Measurements from ENCODE around the gene ASB9. TPM values are rescaled to one million over a fixed set of nuclear protein-coding genes. Genes with fewer than 3 reads are reported as not detected.
"Not testable (repeated sequence)": the region's sequence is repeated elsewhere in the genome, so short reads cannot be mapped to it uniquely, and the experiment has no call there.

ASB9 gene
- total RNA-seq, 1 donor from 2014 or later: not detected

- H3K27me3 ChIP-seq (ENCODE audit: control insufficient read depth, insufficient read depth, low read length): no peaks in the 10 kb centered on the region
- no peak overlapping the region for H3K4me3 ChIP-seq (ENCODE audit: low read depth, low read length)
- DNase-seq (ENCODE audit: low read depth) (peak; percentile 39), FAIRE-seq (no peak)
- H3K36me3 ChIP-seq (ENCODE audit: control insufficient read depth, insufficient read depth, low read length): no peaks in the 10 kb centered on the region
- no peak for TF ChIP-seq CTCF (IDR thresholded peaks at IDR 0.05; ENCODE audit: insufficient read depth, low read length, severe bottlenecking)
Measured at GRCh38 chrX:15293451-15293850, 23.6 kb upstream of the ASB9 start.

- Histone ChIP-seq H3K27me3 (ENCODE audit: control insufficient read depth, insufficient read depth, low read length) (no peaks in the 10 kb centered on the region), H3K36me3 (ENCODE audit: control insufficient read depth, insufficient read depth, low read length) (no peaks in the 10 kb centered on the region), H3K4me3 (ENCODE audit: low read depth, low read length) (no peak overlapping the region)
- no peak for TF ChIP-seq CTCF (IDR thresholded peaks at IDR 0.05; ENCODE audit: insufficient read depth, low read length, severe bottlenecking)
- DNase-seq (ENCODE audit: low read depth): peak; percentile 8
- no peak for FAIRE-seq
Measured at GRCh38 chrX:15292861-15293260, 23.0 kb upstream of the ASB9 start.

GRCh38 chrX:15277604-15278003 is 7.7 kb upstream of the ASB9 start:
- H3K27me3 ChIP-seq (ENCODE audit: control insufficient read depth, insufficient read depth, low read length): no peaks in the 10 kb centered on the region
- H3K36me3 ChIP-seq (ENCODE audit: control insufficient read depth, insufficient read depth, low read length): no peaks in the 10 kb centered on the region
- H3K4me3 ChIP-seq (ENCODE audit: low read depth, low read length): no peak overlapping the region
- DNase-seq (ENCODE audit: low read depth): no peak
- no peak for TF ChIP-seq CTCF (IDR thresholded peaks at IDR 0.05; ENCODE audit: insufficient read depth, low read length, severe bottlenecking)
- no peak for FAIRE-seq

GRCh38 chrX:15274946-15275345 is 5.1 kb upstream of the ASB9 start:
- Histone ChIP-seq H3K4me3 (ENCODE audit: low read depth, low read length) (no peak overlapping the region), H3K36me3 (ENCODE audit: control insufficient read depth, insufficient read depth, low read length) (no peaks in the 10 kb centered on the region), H3K27me3 (ENCODE audit: control insufficient read depth, insufficient read depth, low read length) (no peaks in the 10 kb centered on the region)
- FAIRE-seq: no peak
- no peak for TF ChIP-seq CTCF (IDR thresholded peaks at IDR 0.05; ENCODE audit: insufficient read depth, low read length, severe bottlenecking)
- no peak for DNase-seq (ENCODE audit: low read depth)

GRCh38 chrX:15273275-15273674 is 3.4 kb upstream of the ASB9 start:
- H3K36me3 ChIP-seq (ENCODE audit: control insufficient read depth, insufficient read depth, low read length); H3K4me3 ChIP-seq (ENCODE audit: low read depth, low read length); FAIRE-seq; H3K27me3 ChIP-seq (ENCODE audit: control insufficient read depth, insufficient read depth, low read length); DNase-seq (ENCODE audit: low read depth): not testable (repeated sequence)

- no peak for FAIRE-seq
- Histone ChIP-seq H3K36me3 (ENCODE audit: control insufficient read depth, insufficient read depth, low read length) (no peaks in the 10 kb centered on the region), H3K4me3 (ENCODE audit: low read depth, low read length) (no peak overlapping the region), H3K27me3 (ENCODE audit: control insufficient read depth, insufficient read depth, low read length) (no peaks in the 10 kb centered on the region)
- no peak for DNase-seq (ENCODE audit: low read depth)
- no peak for TF ChIP-seq CTCF (IDR thresholded peaks at IDR 0.05; ENCODE audit: insufficient read depth, low read length, severe bottlenecking)
Measured at GRCh38 chrX:15271757-15272156, 1.9 kb upstream of the ASB9 start.

Data from bronchial epithelial cell (primary cell).